ENCODE results near the gene LYL1.

DNA sequence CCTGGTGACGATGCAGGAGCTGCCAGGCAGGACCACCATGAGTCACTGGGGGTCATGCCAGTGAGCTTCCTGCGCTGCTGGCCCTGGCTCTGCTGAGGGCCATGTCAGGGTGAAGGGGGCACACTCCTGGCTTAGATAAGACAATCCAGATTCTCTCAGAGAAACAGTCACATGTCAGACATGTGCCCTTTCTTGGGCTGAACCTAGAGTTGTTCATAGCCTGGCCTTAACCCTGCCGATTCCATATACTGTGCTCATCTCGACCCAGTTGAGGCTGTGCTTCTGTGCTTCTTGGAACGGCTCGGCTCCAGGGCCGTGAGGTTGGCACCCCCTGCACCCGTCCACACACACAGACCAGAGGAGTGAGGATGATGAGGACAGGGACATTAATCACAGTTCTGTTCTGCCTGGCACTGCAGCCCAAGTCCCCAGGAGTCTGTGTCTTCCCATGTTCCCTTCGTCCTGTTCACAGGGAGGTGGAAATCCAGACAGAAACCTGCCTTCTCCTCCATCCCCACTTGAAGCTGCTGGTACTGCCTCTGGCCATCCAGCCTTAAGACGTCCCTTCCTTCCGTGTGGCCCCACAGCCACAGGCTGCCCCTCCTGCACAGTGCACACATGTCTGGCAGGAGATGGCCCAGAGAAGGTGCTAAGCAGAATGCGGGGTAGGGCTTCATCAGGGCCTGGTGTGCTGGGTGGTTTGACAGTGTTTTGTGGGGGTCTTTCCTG is 50.0 kb downstream of the LYL1 start:
- TF ChIP-seq, protein P1, sequence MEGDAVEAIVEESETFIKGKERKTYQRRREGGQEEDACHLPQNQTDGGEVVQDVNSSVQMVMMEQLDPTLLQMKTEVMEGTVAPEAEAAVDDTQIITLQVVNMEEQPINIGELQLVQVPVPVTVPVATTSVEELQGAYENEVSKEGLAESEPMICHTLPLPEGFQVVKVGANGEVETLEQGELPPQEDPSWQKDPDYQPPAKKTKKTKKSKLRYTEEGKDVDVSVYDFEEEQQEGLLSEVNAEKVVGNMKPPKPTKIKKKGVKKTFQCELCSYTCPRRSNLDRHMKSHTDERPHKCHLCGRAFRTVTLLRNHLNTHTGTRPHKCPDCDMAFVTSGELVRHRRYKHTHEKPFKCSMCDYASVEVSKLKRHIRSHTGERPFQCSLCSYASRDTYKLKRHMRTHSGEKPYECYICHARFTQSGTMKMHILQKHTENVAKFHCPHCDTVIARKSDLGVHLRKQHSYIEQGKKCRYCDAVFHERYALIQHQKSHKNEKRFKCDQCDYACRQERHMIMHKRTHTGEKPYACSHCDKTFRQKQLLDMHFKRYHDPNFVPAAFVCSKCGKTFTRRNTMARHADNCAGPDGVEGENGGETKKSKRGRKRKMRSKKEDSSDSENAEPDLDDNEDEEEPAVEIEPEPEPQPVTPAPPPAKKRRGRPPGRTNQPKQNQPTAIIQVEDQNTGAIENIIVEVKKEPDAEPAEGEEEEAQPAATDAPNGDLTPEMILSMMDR (IDR thresholded peaks at IDR 0.05; ENCODE audit: insufficient read depth, low read length), result no peak
- TF ChIP-seq POLR2AphosphoS5 (IDR thresholded peaks at IDR 0.05; ENCODE audit: low read depth), result no peak
- TF ChIP-seq, protein P2, sequence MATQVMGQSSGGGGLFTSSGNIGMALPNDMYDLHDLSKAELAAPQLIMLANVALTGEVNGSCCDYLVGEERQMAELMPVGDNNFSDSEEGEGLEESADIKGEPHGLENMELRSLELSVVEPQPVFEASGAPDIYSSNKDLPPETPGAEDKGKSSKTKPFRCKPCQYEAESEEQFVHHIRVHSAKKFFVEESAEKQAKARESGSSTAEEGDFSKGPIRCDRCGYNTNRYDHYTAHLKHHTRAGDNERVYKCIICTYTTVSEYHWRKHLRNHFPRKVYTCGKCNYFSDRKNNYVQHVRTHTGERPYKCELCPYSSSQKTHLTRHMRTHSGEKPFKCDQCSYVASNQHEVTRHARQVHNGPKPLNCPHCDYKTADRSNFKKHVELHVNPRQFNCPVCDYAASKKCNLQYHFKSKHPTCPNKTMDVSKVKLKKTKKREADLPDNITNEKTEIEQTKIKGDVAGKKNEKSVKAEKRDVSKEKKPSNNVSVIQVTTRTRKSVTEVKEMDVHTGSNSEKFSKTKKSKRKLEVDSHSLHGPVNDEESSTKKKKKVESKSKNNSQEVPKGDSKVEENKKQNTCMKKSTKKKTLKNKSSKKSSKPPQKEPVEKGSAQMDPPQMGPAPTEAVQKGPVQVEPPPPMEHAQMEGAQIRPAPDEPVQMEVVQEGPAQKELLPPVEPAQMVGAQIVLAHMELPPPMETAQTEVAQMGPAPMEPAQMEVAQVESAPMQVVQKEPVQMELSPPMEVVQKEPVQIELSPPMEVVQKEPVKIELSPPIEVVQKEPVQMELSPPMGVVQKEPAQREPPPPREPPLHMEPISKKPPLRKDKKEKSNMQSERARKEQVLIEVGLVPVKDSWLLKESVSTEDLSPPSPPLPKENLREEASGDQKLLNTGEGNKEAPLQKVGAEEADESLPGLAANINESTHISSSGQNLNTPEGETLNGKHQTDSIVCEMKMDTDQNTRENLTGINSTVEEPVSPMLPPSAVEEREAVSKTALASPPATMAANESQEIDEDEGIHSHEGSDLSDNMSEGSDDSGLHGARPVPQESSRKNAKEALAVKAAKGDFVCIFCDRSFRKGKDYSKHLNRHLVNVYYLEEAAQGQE (IDR thresholded peaks at IDR 0.05; ENCODE audit: insufficient replicate concordance, low read depth), result no peak
- TF ChIP-seq GABPA (IDR thresholded peaks at IDR 0.05; ENCODE audit: low read depth), result no peak

Measured in HL-60 (cell line).